SKM-1 treated with dmso at 0.1 percent for 144 hours (cell line): ENCODE data around the gene PDZD2.
"Not testable (repeated sequence)": the region's sequence is repeated elsewhere in the genome, so short reads cannot be mapped to it uniquely, and the experiment has no call there.

Source experiments
- DNase-seq: peaks from one replicate; lab custom pipeline; 2025; ENCODE audit not compliant: unreplicated experiment; lab: John Stamatoyannopoulos, UW

The PDZD2 gene

GRCh38 chr5:31963358-31964006, 324.6 kb downstream of the PDZD2 start:
- no peak for DNase-seq

- DNase-seq: no peak
These were observed 325.1 kb downstream of the PDZD2 start for GRCh38 chr5:31964007-31964360.

GRCh38 chr5:31965227-31965626, 326.3 kb downstream of the PDZD2 start:
- DNase-seq: no peak

- DNase-seq: no peak
These were observed 328.0 kb downstream of the PDZD2 start for GRCh38 chr5:31966936-31967335.

- no peak for DNase-seq
These were observed 328.5 kb downstream of the PDZD2 start for GRCh38 chr5:31967461-31967860.

GRCh38 chr5:31972558-31972957, 333.6 kb downstream of the PDZD2 start:
- no peak for DNase-seq

- not testable (repeated sequence) for DNase-seq
These were observed 336.3 kb downstream of the PDZD2 start for GRCh38 chr5:31975189-31975612.

- DNase-seq: no peak
These were observed 337.2 kb downstream of the PDZD2 start for GRCh38 chr5:31976169-31976568.

- DNase-seq: no peak
These were observed 342.5 kb downstream of the PDZD2 start for GRCh38 chr5:31981361-31981945.

GRCh38 chr5:31982027-31982426, 343.1 kb downstream of the PDZD2 start:
- DNase-seq: no peak

GRCh38 chr5:31982621-31983020, 343.7 kb downstream of the PDZD2 start:
- no peak for DNase-seq

GRCh38 chr5:31983851-31984250, 344.9 kb downstream of the PDZD2 start:
- no peak for DNase-seq

- no peak for DNase-seq
These were observed 345.8 kb downstream of the PDZD2 start for GRCh38 chr5:31984691-31985090.

- no peak for DNase-seq
These were observed 347.2 kb downstream of the PDZD2 start for GRCh38 chr5:31986101-31986500.

GRCh38 chr5:31987985-31988710, 349.2 kb downstream of the PDZD2 start:
- no peak for DNase-seq

GRCh38 chr5:31990081-31990650, 351.2 kb downstream of the PDZD2 start:
- DNase-seq: no peak

GRCh38 chr5:31990701-31991110, 351.8 kb downstream of the PDZD2 start:
- no peak for DNase-seq

- DNase-seq: no peak
These were observed 353.4 kb downstream of the PDZD2 start for GRCh38 chr5:31992377-31992776.

- no peak for DNase-seq
These were observed 354.4 kb downstream of the PDZD2 start for GRCh38 chr5:31993165-31993961.

- no peak for DNase-seq
These were observed 356.1 kb downstream of the PDZD2 start for GRCh38 chr5:31995006-31995405.

GRCh38 chr5:31995714-31996113, 356.8 kb downstream of the PDZD2 start:
- DNase-seq: no peak
